ENCODE results near the gene HOXB2.

The HOXB2 gene

DNA sequence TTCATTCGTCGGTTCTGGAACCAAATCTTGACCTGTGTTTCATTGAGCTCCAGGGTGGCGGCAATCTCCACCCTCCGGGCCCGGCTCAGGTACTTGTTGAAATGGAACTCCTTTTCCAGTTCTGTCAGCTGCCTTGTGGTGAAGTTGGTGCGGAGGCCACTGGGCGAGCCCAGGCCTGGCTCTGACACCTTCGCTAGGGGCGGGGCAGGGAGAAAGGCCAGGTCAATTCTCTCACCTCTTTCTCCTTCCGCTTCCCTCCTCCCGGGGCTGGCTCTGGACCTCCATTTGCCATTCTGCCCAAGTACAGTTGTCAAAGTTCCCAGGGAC lies 15.3 kb downstream of the HOXB2 start:
- Histone ChIP-seq H3K79me2 (ENCODE audit: control insufficient read depth, insufficient read depth, low read length, poor library complexity) (no peaks in the 10 kb centered on the region), H3K4ac (ENCODE audit: low read depth, low read length) (peak overlapping the region; percentile 13), H3K4me1 (ENCODE audit: control insufficient read depth in 1 of 2, insufficient read depth in 2 of 2, low read length in 2 of 2) (peaks cover 28 to 36% of the 10 kb centered on the region in 2 experiments), H3K9me3 (ENCODE audit: insufficient read depth, low read depth, low read length) (no peaks in the 10 kb centered on the region), H3K36me3 (ENCODE audit: control insufficient read depth in 1 of 2, insufficient read depth in 2 of 2, low read length in 2 of 2) (no peaks in the 10 kb centered on the region), H3K23ac (ENCODE audit: low read length) (no peak overlapping the region), H4K91ac (ENCODE audit: low read depth, low read length) (peak overlapping the region; percentile 90), H3K4me2 (ENCODE audit: low read length) (peak overlapping the region; percentile 50), H2BK12ac (ENCODE audit: low read length) (peak overlapping the region; percentile 81), H2AK5ac (ENCODE audit: low read length) (peak overlapping the region; percentile 47), H3K27me3 (ENCODE audit: insufficient read depth, low read length) (no peaks in the 10 kb centered on the region), H3K18ac (ENCODE audit: low read length) (peak overlapping the region; percentile 67), H4K12ac (ENCODE audit: low read depth, low read length) (no peak overlapping the region), H3K14ac (ENCODE audit: low read length) (peak overlapping the region; percentile 67), H2AFZ (ENCODE audit: insufficient read depth, low read length, poor library complexity) (no peak overlapping the region), H3K9ac (ENCODE audit: low read length) (no peak overlapping the region), H2BK120ac (ENCODE audit: insufficient read depth, low read length, poor library complexity) (peak overlapping the region; percentile 87), H2BK5ac (ENCODE audit: low read depth, low read length, poor library complexity) (peak overlapping the region; percentile 55), H4K8ac (ENCODE audit: low read depth, low read length) (peak overlapping the region; percentile 63), H3K79me1 (ENCODE audit: low read length) (peaks cover 30% of the 10 kb centered on the region), H3K27ac (ENCODE audit: low read depth, low read length) (peak overlapping the region; percentile 79), H3K4me3 (ENCODE audit: low read depth, low read length) (no peak overlapping the region)
- no peak for DNase-seq
- no CpG with 5 or more reads among the region's 11 CpGs for WGBS (ENCODE audit: extremely low coverage, insufficient coverage, insufficient read length)

DNA sequence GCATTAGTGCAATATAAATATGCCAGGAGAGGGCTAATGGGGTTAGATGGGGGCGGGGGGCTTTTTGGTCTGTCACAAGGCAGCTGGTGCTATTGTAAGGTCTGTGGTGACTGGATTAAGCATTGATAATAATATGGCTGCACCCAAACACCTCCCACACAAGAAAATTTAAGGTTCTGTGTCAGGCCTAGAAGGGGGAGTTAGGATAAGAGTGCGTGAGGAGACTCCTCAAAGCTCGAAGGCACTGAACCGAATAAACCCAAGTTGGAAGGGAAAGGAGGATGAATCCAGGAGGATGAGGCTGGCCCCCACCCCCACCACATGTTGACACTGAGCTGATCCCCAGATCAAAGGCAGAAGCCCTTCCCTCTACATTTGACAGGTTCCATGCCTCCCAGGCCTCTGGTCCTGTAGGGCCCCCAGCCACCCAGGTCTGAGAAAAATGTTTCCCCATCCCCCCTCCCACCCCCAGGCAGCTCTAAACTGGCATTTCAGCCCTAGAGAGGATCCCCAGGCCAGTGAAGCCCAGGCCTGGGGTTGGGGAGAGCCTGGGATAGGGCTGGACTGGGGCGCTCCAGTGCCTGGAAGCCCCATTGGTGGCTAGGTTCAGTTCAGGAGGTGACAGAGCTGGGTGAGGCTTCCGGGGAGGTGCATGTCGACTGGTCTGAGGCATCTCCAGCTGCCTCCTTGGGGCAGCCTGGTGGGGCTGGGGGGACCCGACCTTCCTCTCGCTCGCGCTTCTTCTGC lies 15.8 kb downstream of the HOXB2 start:
- no peak overlapping the region for H3K23ac ChIP-seq (ENCODE audit: low read length)
- peak overlapping the region; percentile 47 for H2AK5ac ChIP-seq (ENCODE audit: low read length)
- no peaks in the 10 kb centered on the region for H3K79me2 ChIP-seq (ENCODE audit: control insufficient read depth, insufficient read depth, low read length, poor library complexity)
- no peak overlapping the region for H4K12ac ChIP-seq (ENCODE audit: low read depth, low read length)
- H2BK12ac ChIP-seq (ENCODE audit: low read length), result peak overlapping the region; percentile 81
- H3K4me1 ChIP-seq (ENCODE audit: control insufficient read depth in 1 of 2, insufficient read depth in 2 of 2, low read length in 2 of 2), result peaks cover 28 to 36% of the 10 kb centered on the region in 2 experiments
- H3K9ac ChIP-seq (ENCODE audit: low read length), result no peak overlapping the region
- H3K4me3 ChIP-seq (ENCODE audit: low read depth, low read length), result no peak overlapping the region
- H3K36me3 ChIP-seq (ENCODE audit: control insufficient read depth in 1 of 2, insufficient read depth in 2 of 2, low read length in 2 of 2), result no peaks in the 10 kb centered on the region
- no CpG with 5 or more reads among the region's 11 CpGs for WGBS (ENCODE audit: extremely low coverage, insufficient coverage, insufficient read length)
- H3K18ac ChIP-seq (ENCODE audit: low read length), result peak overlapping the region; percentile 67
- peak overlapping the region; percentile 79 for H3K27ac ChIP-seq (ENCODE audit: low read depth, low read length)
- H3K14ac ChIP-seq (ENCODE audit: low read length), result peak overlapping the region; percentile 67
- peaks cover 29% of the 10 kb centered on the region for H3K79me1 ChIP-seq (ENCODE audit: low read length)
- H4K8ac ChIP-seq (ENCODE audit: low read depth, low read length), result peak overlapping the region; percentile 63
- peak overlapping the region; percentile 87 for H2BK120ac ChIP-seq (ENCODE audit: insufficient read depth, low read length, poor library complexity)
- peak overlapping the region; percentile 13 for H3K4ac ChIP-seq (ENCODE audit: low read depth, low read length)
- no peak for DNase-seq
- no peaks in the 10 kb centered on the region for H3K27me3 ChIP-seq (ENCODE audit: insufficient read depth, low read length)
- no peak overlapping the region for H2AFZ ChIP-seq (ENCODE audit: insufficient read depth, low read length, poor library complexity)
- no peaks in the 10 kb centered on the region for H3K9me3 ChIP-seq (ENCODE audit: insufficient read depth, low read depth, low read length)
- peak overlapping the region; percentile 55 for H2BK5ac ChIP-seq (ENCODE audit: low read depth, low read length, poor library complexity)
- H3K4me2 ChIP-seq (ENCODE audit: low read length), result peak overlapping the region; percentile 50
- H4K91ac ChIP-seq (ENCODE audit: low read depth, low read length), result peak overlapping the region; percentile 90

DNA sequence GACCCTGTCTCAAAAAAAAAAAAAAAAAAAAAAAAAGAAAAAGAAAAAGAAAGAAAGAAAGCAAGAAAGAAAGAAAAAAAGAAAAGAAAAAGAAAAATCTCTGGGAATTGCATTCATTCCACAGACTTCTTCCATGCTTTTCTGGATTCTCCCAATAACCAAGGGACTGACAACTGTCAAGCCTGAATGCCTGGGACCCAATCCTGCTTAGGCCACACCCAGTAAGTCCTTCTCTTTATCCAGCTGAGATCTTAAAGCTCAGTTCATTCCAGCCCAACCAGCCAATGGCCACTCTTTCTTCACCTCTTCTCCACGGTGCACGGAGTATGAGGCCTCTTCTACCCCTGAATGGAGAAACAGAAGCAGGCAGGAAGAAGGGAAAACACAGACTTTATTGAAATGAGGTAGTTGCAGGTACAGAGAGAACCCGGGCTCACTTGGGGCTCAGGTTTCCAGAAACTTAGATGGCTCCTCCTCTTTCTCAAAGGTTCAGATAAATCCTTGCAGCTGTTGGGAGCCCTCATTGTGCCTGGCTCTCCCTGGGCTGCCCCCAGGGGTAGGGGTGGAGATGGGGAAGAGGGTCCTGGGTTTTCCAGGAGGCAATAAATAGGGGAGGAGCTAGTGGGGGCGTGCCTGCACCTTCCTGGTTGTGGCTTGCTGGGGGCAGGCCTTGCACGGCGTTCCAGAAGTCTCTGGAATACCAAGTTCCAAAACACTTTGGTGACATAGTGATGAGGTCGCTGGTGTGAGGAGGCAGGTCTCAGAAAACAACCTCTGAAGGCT lies 16.6 kb downstream of the HOXB2 start:
- Histone ChIP-seq H3K79me2 (ENCODE audit: control insufficient read depth, insufficient read depth, low read length, poor library complexity) (no peaks in the 10 kb centered on the region), H3K4me3 (ENCODE audit: low read depth, low read length) (no peak overlapping the region), H4K8ac (ENCODE audit: low read depth, low read length) (no peak overlapping the region), H2AFZ (ENCODE audit: insufficient read depth, low read length, poor library complexity) (no peak overlapping the region), H3K9ac (ENCODE audit: low read length) (no peak overlapping the region), H2BK120ac (ENCODE audit: insufficient read depth, low read length, poor library complexity) (peak overlapping the region; percentile 23), H3K18ac (ENCODE audit: low read length) (no peak overlapping the region), H3K14ac (ENCODE audit: low read length) (no peak overlapping the region), H3K27me3 (ENCODE audit: insufficient read depth, low read length) (no peaks in the 10 kb centered on the region), H2AK5ac (ENCODE audit: low read length) (no peak overlapping the region), H3K36me3 (ENCODE audit: control insufficient read depth in 1 of 2, insufficient read depth in 2 of 2, low read length in 2 of 2) (no peaks in the 10 kb centered on the region), H2BK12ac (ENCODE audit: low read length) (peak overlapping the region; percentile 1), H3K9me3 (ENCODE audit: insufficient read depth, low read depth, low read length) (no peaks in the 10 kb centered on the region), H3K79me1 (ENCODE audit: low read length) (peaks cover 29% of the 10 kb centered on the region), H3K23ac (ENCODE audit: low read length) (no peak overlapping the region), H2BK5ac (ENCODE audit: low read depth, low read length, poor library complexity) (peak overlapping the region; percentile 18), H3K4me1 (ENCODE audit: control insufficient read depth in 1 of 2, insufficient read depth in 2 of 2, low read length in 2 of 2) (peaks cover 28 to 36% of the 10 kb centered on the region in 2 experiments), H3K27ac (ENCODE audit: low read depth, low read length) (peak overlapping the region; percentile 79), H4K12ac (ENCODE audit: low read depth, low read length) (no peak overlapping the region), H4K91ac (ENCODE audit: low read depth, low read length) (peak overlapping the region; percentile 34), H3K4ac (ENCODE audit: low read depth, low read length) (no peak overlapping the region), H3K4me2 (ENCODE audit: low read length) (peak overlapping the region; percentile 43)
- no CpG with 5 or more reads among the region's 7 CpGs for WGBS (ENCODE audit: extremely low coverage, insufficient coverage, insufficient read length)
- no peak for DNase-seq

DNA sequence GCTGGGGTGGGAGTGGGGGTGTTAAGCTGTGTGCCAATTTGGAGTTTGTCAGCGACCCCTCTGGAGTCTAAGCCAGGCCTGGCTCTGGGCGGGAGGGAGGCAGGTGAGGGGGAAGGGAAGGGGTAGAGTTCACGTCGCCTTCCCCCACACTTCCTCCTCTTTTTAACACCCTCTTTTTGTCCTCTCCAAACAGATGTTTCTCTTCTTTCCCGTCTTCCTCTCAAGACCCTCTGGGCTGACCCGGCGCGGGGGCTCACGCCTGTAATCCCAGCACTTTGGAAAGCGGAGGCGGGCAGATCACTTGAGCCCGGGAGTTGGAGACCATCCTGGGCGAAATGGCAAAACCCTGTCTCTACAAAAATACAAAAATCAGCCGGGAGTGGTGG lies 17.4 kb downstream of the HOXB2 start:
- peak overlapping the region; percentile 68 for H2BK5ac ChIP-seq (ENCODE audit: low read depth, low read length, poor library complexity)
- H3K4me2 ChIP-seq (ENCODE audit: low read length), result peak overlapping the region; percentile 46
- H3K79me2 ChIP-seq (ENCODE audit: control insufficient read depth, insufficient read depth, low read length, poor library complexity), result no peaks in the 10 kb centered on the region
- H3K79me1 ChIP-seq (ENCODE audit: low read length), result peaks cover 29% of the 10 kb centered on the region
- H3K4me1 ChIP-seq (ENCODE audit: control insufficient read depth in 1 of 2, insufficient read depth in 2 of 2, low read length in 2 of 2), result peaks cover 28 to 35% of the 10 kb centered on the region in 2 experiments
- peak overlapping the region; percentile 67 for H2BK120ac ChIP-seq (ENCODE audit: insufficient read depth, low read length, poor library complexity)
- H4K8ac ChIP-seq (ENCODE audit: low read depth, low read length), result peak overlapping the region; percentile 78
- no peak overlapping the region for H3K4me3 ChIP-seq (ENCODE audit: low read depth, low read length)
- H3K14ac ChIP-seq (ENCODE audit: low read length), result peak overlapping the region; percentile 63
- H4K12ac ChIP-seq (ENCODE audit: low read depth, low read length), result peak overlapping the region; percentile 14
- peak overlapping the region; percentile 26 for H3K4ac ChIP-seq (ENCODE audit: low read depth, low read length)
- no peak overlapping the region for H2AK5ac ChIP-seq (ENCODE audit: low read length)
- no peak overlapping the region for H3K9ac ChIP-seq (ENCODE audit: low read length)
- no peak overlapping the region for H3K23ac ChIP-seq (ENCODE audit: low read length)
- no peaks in the 10 kb centered on the region for H3K27me3 ChIP-seq (ENCODE audit: insufficient read depth, low read length)
- H3K27ac ChIP-seq (ENCODE audit: low read depth, low read length), result peak overlapping the region; percentile 73
- no peak overlapping the region for H2AFZ ChIP-seq (ENCODE audit: insufficient read depth, low read length, poor library complexity)
- no CpG with 5 or more reads among the region's 14 CpGs for WGBS (ENCODE audit: extremely low coverage, insufficient coverage, insufficient read length)
- peak overlapping the region; percentile 94 for H2BK12ac ChIP-seq (ENCODE audit: low read length)
- no peaks in the 10 kb centered on the region for H3K36me3 ChIP-seq (ENCODE audit: control insufficient read depth in 1 of 2, insufficient read depth in 2 of 2, low read length in 2 of 2)
- H3K9me3 ChIP-seq (ENCODE audit: insufficient read depth, low read depth, low read length), result no peaks in the 10 kb centered on the region
- DNase-seq, result no peak
- peak overlapping the region; percentile 91 for H4K91ac ChIP-seq (ENCODE audit: low read depth, low read length)
- peak overlapping the region; percentile 35 for H3K18ac ChIP-seq (ENCODE audit: low read length)

All from trophoblast cell (in vitro differentiated cells and primary cell).